Stimulated activated CD4-positive, alpha-beta T cell treated with anti-CD3 and anti-CD28 coated beads, Interleukin-15, amount 100 ng/mL, for 24 hours (primary cell): ENCODE data around the gene PFKFB3.
"Not testable (repeated sequence)": the region's sequence is repeated elsewhere in the genome, so short reads cannot be mapped to it uniquely, and the experiment has no call there.

Experiments
- DNase-seq: peaks from one replicate; pipeline ENCODE4 v3.0.0-alpha.2; 2020

Gene PFKFB3

GRCh38 chr10:6239213-6239991 is 36.7 kb downstream of the PFKFB3 start:
- peak; percentile 81 for DNase-seq

DNA sequence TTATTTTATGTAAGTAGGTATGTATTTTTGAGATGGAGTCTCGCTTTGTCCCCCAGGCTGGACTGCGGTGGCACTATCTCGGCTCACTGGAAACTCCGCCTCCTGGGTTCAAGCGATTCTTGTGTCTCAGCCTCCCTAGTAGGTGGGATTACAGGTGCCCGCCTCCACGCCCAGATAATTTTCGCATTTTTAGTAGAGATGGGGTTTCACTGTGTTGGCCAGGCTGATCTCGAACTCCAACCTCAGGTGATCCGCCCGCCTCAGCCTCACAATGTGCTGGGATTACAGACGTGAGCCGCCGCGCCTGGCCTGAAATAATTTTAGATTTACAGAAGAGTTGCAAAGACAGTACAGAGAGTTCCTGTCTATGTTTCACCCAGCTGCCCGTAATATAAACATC is 37.5 kb downstream of the PFKFB3 start:
- DNase-seq: no peak

- no peak for DNase-seq
These were observed 39.4 kb downstream of the PFKFB3 start for GRCh38 chr10:6242089-6242488.

DNA sequence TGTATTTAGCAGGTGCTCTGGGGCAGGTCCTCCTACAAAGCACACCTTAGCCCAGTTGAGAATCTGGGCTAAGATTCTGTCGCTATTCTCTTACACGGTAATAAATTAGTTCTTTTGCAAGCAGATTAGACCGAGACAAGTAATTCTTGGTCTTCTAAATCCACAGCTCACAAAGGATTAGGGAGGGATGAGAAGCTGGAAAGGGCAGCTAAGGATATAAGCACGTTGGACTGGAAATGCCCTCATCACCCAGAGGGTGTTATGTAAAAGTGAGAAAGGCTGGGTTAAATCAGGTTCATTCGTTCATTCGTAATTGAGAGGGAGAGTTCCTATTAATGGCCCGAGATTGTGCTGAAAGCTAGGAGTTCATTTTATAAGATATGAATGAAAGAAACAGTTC is 41.8 kb downstream of the PFKFB3 start:
- no peak for DNase-seq

GRCh38 chr10:6247041-6247712 is 44.4 kb downstream of the PFKFB3 start:
- DNase-seq: no peak

GRCh38 chr10:6248908-6249307 is 46.2 kb downstream of the PFKFB3 start:
- not testable (repeated sequence) for DNase-seq

DNA sequence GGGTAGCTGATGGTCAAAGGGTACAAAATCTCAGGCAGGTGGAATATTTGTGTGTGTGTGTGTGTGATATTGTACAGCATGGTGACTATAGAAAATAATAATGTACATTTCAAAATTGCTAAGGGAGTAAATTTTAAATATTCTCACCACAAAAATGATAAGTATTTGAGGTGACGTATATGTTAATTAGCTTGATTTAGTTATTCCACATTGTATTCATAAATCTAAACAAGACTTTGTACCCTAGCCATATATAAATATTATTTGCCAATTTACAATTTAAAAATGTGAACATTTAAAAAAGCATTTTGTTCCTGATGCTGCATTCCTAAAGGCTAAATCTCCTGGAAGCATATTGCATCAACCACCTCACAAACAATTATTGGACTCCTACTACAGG is 47.0 kb downstream of the PFKFB3 start:
- no peak for DNase-seq

DNA sequence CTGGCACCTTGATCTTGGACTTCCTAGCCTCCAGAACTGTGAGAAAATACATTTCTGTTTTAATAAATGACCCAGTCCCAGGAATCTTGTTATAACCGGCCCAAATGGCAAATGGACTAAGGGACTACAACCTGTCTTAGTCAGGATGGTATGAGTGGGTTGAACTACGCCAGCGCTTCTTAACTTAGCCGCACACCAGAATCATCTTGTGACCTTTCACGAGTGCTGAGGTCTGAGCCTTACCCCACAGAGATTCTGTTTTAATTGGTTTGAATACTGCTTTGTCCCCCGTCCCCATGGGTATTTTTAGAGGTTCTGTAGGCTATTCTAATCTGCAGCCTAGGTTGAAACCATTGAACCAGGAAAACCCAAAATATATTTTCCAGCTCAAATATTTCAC is 48.0 kb downstream of the PFKFB3 start:
- DNase-seq: no peak

GRCh38 chr10:6254201-6254600 is 51.5 kb downstream of the PFKFB3 start:
- DNase-seq: no peak

- no peak for DNase-seq
These were observed 52.9 kb downstream of the PFKFB3 start for GRCh38 chr10:6255548-6256061.

DNA sequence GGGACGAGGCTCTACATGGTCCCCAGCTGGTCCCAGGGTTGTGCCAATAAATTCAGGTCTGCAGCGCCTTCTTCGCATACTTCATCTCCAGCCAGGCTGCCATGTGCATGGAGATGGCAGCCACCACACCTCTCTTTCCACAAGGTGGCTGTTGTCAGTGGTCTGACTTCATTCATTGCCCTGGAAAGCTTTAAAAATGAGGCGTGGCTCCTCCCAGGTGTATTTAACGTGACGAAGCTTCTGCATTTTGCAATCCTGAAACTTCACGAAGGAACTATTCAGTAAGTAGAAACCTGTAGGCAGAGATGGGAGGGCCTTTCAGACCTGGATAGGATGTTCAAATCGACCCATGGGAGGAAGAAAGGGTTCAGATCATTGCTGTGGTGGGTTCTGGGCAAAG is 53.7 kb downstream of the PFKFB3 start:
- DNase-seq: no peak

DNA sequence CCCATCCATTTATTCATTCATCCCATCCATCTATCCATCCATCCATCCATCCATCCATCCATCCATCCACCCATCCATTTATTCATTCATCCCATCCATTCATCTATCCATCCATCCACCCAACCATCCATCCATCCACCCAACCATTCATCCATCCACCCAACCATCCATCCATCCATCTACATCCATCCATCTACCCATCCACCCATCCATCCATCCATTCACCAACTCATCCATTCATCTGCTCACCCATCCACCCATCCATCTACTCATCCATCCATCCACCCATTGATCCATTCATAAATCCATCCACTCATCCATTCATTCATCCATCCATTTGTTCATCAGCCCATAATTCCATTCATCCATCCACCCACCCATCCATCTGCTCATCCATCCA is 56.4 kb downstream of the PFKFB3 start:
- no peak for DNase-seq

DNA sequence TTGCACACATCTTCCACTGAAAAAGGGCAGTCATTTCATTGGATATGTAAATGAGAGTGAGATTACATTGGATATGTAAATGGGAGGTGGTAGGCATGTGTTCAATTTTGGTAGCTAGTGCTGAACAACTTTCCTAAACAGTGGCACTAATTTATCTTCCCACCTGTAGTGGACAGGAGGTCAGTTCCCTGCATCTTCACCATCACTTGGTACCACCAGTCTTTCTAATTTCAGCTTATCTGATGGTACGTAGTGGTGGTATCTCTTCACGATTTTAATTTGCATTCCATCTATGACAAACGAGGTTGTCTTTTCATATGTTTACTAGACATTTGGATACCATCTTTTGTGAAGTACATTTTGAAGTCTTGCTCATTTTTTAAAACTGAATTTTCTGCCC is 58.1 kb downstream of the PFKFB3 start:
- DNase-seq: no peak

DNA sequence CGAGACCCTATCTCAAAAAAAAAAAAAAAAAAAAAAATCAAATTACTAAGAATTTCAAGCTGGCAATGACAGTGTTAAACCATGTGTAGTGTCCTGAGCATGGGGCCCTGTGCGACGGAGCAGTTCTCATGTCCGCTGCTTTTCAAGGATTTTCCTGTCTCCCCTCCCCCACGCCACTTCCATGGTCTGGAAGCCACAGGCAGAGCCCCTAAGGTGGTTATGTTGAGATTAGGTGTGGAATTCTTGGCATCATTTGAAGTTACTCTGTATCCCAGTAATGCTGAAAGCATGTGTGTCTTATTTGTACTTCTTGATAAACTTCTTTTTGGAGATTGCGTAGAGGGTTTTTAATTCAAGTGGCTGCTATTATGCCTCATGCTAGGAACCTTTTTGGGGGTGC is 65.2 kb downstream of the PFKFB3 start:
- DNase-seq: no peak

DNA sequence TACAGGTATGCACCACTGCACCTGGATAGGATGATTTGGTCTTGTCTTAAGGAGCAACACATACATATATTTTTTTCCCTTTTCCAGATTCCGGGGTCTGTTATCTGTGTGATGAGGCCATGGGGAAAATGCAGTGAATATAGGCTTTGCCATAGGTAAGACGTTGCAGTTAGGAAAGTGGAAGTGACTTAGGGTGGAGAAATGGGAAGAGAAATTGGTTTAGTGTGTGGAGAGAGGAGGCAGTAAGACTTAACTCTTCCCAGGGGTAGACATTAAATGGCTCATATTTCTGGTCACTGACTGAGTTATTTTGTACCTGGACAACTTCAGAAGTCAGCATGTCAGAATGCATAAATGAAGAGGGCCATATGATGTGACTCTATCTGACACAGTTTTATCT is 66.7 kb downstream of the PFKFB3 start:
- DNase-seq: no peak

DNA sequence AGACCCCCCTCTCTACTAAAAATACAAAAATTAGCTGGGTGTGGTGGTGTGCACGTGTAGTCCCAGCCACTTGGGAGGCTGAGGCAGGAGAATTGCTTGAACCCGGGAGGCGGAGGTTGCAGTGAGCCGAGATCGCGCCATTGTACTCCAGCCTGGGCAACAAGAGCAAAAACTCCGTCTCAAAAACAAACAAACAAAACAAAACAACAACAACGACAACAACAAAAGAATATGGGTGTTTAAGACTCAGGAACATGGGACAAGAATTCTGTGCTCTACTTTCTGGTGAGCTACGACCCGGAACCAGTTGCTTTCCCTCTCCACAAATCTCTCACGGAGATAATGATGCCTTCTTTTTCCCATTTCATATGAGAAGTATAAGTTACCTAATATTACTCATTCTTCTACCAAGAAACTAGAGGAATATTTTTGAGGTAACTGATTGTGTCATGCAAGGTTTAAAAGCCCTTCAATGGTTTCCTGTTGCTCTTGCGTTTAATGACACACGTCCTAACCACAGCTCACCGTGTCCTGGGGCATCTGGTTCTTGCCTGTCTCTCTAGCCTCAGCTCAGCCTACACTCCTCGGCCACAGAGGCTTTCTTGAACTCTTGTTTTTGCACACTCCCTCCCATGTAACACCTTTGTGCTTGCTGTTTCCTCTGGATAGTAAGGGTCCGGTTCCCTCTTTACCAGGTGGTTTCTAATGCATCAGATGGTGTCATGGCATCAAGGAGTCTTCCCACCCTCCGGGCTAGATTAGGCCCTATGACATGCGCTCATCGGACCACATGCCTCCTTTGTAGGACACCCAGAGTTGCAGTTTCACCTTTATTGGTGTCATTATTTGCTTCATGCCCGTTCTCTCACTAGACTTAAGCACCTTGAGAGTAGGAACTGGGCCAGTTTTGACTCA is 67.5 kb downstream of the PFKFB3 start:
- peak; percentile 85 for DNase-seq

GRCh38 chr10:6270951-6271350 is 68.2 kb downstream of the PFKFB3 start:
- no peak for DNase-seq

DNA sequence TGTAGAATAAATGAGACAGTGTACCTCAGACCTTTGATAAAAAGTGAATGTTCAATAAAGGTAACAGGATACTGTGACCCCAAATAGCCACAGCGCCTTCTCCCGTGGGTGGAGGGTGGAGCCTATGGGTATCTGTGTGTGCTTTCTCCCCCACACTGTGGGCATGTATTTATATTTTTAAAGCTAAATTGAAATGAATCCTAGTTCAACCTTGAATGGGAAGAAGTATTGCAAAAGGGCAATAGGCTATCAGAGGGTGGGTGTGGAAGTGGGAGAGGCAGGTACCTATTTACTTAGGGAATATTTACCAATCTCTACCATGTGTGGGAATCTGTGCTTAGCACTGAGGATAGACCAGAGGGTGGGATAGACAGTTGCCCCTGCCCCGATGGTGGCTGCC is 68.9 kb downstream of the PFKFB3 start:
- DNase-seq: peak; percentile 21

DNA sequence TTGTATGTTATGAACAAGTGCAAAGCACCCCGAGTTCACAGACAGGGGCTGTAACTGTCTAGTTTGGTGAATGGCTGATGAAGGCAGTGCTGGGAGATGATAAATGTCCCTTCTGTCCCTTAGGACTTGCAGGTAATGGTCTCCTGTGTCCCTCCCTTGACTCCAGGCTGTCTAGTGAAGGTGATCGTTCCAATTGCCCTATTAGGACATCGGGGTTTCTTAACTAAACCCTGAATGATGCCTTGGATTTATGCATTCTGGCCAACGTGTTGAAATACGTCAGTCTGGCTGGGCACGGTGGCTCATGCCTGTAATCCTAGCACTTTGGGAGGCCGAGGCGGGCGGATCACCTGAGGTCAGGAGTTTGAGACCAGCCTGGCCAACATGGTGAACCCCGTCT is 69.4 kb downstream of the PFKFB3 start:
- no peak for DNase-seq

GRCh38 chr10:6273351-6273750 is 70.6 kb downstream of the PFKFB3 start:
- DNase-seq: no peak

DNA sequence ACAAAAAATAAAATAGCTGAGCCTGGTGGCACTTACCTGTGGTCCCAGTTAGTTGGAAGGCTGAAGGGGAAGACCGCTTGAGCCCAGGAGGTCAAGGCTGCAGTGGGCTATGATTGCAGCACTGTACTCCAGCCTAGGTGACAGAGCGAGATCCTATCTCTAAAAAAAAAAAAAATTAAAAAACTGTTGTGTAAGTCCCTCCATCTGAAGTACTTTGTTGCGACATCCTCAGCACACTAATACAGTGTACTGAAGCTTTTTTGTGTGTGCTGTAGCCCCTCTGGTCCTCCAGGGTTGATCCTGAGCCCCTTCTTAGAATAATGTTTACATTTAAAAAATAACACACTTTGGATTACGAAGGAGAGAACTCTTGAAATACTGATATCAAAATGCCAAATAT is 71.3 kb downstream of the PFKFB3 start:
- no peak for DNase-seq

DNA sequence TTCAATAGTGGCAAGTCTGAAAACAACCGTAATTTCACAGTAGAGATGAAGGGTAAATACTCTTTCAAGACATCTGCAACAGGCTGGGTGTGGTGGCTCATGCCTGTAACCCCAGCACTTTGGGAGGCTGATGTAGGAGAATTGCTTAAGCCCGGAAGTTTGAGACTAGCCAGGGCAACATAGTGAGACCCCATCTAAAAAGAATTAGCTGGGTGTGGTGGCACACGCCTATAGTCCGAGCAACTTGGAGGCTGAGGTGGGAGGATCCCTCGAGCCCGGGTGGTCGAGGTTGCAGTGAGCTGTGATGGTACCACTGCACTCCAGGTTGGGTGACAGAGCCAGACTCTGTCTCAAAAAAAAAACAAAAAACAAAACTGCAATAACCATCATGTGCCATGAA is 71.8 kb downstream of the PFKFB3 start:
- no peak for DNase-seq
